HK-2 (cell line): ENCODE measurements around the gene ARHGAP6.
A peak's percentile ranks its signal among the peaks of the same experiment; 100 is the strongest.

ENCODE experiments used
- DNase-seq: peaks from one replicate; pipeline ENCODE4 v3.0.0-alpha.2; 2018; ENCODE audit not compliant: unreplicated experiment

The ARHGAP6 gene

GRCh38 chrX:11293113-11293512 lies 372.6 kb downstream of the ARHGAP6 start, which contains the start of gene AMELX:
Gene AMELX, plus strand, starts transcription at chrX:11293413. Its CDS starts 1,376 bp downstream, at chrX:11294789.
- DNase-seq: no peak

GRCh38 chrX:11290416-11291102 lies 375.2 kb downstream of the ARHGAP6 start:
- DNase-seq: no peak

GRCh38 chrX:11287505-11287904 lies 378.2 kb downstream of the ARHGAP6 start:
- no peak for DNase-seq

- no peak for DNase-seq
Measured at GRCh38 chrX:11285651-11286050, 380.1 kb downstream of the ARHGAP6 start.

- DNase-seq: no peak
Measured at GRCh38 chrX:11282043-11282442, 383.7 kb downstream of the ARHGAP6 start.

DNA sequence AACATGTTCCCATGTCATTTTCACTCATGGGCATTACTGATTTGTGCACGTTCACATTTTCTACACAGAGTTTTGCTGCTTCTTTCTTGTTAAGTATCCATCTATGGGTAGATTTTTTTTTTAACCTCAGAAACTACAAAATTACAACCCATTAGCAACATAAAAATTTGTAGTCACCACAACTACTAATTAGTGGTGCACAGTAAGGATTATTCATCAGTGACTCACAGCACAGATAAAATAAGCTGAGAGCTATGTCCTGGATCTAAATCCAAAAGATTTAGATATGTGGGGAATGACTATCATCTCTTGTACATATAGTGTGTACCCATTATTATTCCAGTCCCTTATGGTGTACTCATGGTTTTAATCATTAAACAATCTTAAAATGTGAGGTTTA lies 392.2 kb downstream of the ARHGAP6 start:
- DNase-seq: no peak

- DNase-seq: no peak
Measured at GRCh38 chrX:11272863-11273262, 392.9 kb downstream of the ARHGAP6 start.

- no peak for DNase-seq
Measured at GRCh38 chrX:11272290-11272689, 393.4 kb downstream of the ARHGAP6 start.

DNA sequence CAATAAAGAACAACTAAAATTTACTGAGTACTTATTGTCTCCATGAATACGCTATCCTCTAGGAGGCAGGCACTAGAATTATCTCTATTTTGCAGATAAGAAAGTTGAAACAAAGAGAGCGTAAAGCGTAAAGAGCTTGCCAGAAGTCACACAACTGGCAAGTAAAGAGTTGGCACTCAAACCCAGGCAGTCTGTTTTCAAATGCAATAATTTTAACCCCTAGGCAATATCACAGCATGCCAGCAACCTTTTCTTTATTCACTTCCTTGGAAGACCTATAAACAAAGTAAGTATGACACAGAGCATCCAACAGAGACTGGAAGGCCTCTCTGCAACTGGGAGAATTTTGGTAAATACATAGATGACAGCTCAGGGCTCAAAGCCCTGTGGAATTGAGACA lies 395.7 kb downstream of the ARHGAP6 start:
- DNase-seq: no peak

- no peak for DNase-seq
Measured at GRCh38 chrX:11269006-11269405, 396.7 kb downstream of the ARHGAP6 start.

DNA sequence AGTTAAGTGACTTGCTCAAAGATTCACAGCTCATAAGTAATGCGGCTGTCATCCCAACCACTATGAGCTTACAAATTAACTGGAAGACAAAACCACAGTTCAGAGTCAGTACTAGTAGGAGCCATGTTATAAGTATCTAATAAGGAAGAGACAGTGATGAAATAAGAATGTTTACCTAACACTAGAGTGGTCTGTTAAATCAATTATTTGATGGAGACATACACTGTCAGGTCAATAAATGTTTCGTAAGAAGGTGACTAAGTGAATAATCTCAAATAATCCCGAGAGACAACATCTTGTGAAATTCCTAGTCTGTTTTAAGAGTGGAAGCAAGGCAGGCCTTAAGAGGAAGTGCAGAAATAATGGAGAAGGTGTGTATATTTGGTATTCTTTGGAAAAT lies 398.3 kb downstream of the ARHGAP6 start:
- DNase-seq: peak; percentile 5

- no peak for DNase-seq
Measured at GRCh38 chrX:11266573-11267003, 399.1 kb downstream of the ARHGAP6 start.

GRCh38 chrX:11265352-11265751 lies 400.4 kb downstream of the ARHGAP6 start:
- no peak for DNase-seq

DNA sequence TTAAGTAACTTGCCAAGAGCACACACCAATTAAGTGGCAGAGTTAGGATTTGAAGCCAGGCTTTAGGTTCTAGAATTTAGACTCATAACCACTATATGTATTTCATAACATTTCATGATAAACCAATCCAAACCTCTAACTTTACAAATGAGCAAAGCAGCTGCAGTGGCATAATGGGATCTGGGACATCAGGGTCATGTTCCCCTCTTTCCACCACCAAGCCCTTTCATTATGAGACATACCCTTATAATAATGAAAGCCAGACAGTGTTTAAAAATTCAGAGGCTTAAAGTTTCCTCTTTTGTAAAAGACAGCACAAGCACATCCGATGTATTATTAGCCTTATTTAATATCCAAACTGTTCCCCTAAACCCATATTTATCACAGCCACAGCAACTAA lies 400.8 kb downstream of the ARHGAP6 start:
- no peak for DNase-seq

DNA sequence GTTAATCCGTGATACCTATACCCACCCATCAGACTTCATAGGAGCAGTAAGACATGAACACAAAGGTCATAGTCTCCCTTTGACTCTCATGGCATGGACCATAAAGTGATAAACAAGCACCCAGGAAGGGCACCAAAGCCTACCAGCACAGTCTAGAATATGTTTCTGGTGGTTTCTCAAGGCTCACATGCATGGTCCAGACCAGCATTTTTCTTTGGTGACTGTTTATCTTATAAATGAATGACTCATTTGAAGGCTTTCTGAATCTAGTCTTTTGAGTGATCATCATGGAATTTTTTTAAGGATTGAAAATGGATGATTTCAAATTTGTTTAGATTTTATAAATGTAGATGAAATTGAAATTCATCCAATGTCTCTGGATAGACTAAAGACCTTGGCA lies 404.5 kb downstream of the ARHGAP6 start:
- DNase-seq: no peak

DNA sequence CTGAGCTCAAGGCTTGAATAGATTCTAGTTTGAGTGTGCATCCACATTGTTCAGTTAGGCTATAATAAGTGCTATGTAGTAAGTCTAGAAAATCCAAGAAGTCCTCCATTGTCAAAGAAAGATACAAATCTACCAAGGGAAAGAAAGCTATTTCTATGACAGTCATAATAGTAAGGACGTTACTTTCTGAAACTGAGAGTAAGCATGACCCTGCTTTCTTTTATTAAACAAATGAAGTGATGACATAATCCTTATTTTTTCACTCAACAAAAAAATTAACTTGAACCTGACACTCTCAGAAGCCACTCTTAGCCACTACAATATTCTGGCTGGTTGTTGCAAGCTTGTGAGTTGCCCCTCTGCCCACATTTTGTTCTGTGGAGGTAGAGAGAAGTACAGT lies 406.3 kb downstream of the ARHGAP6 start:
- no peak for DNase-seq

- DNase-seq: no peak
Measured at GRCh38 chrX:11257711-11258110, 408.0 kb downstream of the ARHGAP6 start.

DNA sequence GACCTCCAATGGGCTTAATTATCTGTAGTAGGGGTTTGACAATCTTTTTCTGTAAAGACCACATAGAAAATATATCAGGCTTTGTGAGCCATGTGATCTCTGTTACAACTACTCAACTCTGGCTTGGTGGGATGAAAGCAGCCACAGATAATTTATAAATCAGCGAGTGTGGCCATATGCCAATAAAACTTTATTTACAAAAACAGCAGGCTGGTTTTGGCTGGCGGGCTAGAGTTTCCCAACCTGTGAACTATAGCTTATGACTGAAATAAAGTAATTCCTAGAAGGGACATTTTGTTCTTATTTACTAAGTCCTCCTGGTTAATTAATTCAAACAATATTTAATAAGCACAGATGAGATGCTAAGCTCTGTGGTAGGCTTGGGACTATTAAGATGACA lies 408.4 kb downstream of the ARHGAP6 start:
- DNase-seq: no peak

DNA sequence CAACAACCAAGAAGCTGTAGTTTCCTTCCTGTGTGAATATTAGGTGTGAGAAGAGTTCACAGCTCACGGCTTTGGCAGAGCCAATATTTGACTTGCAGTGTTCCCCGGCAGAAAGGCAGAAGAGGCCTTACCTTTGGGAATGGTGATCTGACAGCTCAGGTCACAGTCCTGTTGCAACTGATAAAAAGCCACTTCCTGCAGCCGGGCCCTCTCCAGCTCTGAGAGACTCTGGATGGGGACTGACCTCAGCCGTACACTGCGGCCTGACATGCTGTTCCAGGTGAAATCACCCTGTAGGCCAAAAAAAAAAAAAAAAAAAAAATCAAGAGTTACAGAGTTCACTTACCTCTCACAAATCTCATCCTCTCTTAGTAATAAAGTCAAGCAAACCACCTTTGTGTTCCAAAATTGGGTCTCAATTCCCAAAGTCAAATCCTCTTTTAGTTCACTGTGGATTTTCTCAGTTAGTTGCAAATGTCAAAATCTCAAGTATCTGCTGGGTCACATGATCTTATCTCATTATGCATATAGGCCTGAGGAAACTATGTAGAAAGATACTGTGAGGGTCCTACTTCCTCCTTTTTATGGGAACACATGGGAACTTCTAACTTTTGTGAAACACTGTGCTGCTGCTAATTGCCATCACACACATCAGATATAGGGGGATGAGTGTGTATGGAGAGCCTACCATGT lies 411.2 kb downstream of the ARHGAP6 start:
- DNase-seq: no peak

GRCh38 chrX:11244636-11245035 lies 421.1 kb downstream of the ARHGAP6 start:
- DNase-seq: no peak

GRCh38 chrX:11242704-11243103 lies 423.0 kb downstream of the ARHGAP6 start:
- no peak for DNase-seq

- DNase-seq: no peak
Measured at GRCh38 chrX:11241720-11242119, 424.0 kb downstream of the ARHGAP6 start.

- DNase-seq: no peak
Measured at GRCh38 chrX:11239230-11239629, 426.5 kb downstream of the ARHGAP6 start.
